LNCAP (cell line): ENCODE data around the gene PCOLCE2.

Experiments
- TF ChIP-seq, protein P1 (sequence below): fragments of 450-650 bp; IDR thresholded peaks from 2 replicates; pipeline ENCODE4 v1.5.1; 2017; ENCODE audit warnings: mild to moderate bottlenecking

PCOLCE2 gene

GRCh38 chr3:142784228-142784627 lies 104.7 kb downstream of the PCOLCE2 start:
- TF ChIP-seq, protein P1, sequence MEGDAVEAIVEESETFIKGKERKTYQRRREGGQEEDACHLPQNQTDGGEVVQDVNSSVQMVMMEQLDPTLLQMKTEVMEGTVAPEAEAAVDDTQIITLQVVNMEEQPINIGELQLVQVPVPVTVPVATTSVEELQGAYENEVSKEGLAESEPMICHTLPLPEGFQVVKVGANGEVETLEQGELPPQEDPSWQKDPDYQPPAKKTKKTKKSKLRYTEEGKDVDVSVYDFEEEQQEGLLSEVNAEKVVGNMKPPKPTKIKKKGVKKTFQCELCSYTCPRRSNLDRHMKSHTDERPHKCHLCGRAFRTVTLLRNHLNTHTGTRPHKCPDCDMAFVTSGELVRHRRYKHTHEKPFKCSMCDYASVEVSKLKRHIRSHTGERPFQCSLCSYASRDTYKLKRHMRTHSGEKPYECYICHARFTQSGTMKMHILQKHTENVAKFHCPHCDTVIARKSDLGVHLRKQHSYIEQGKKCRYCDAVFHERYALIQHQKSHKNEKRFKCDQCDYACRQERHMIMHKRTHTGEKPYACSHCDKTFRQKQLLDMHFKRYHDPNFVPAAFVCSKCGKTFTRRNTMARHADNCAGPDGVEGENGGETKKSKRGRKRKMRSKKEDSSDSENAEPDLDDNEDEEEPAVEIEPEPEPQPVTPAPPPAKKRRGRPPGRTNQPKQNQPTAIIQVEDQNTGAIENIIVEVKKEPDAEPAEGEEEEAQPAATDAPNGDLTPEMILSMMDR, result no peak

GRCh38 chr3:142782616-142783015 lies 106.3 kb downstream of the PCOLCE2 start:
- TF ChIP-seq, protein P1, result no peak

GRCh38 chr3:142779591-142779990 lies 109.3 kb downstream of the PCOLCE2 start:
- TF ChIP-seq, protein P1, result no peak

GRCh38 chr3:142778541-142778940 lies 110.3 kb downstream of the PCOLCE2 start:
- TF ChIP-seq, protein P1, result no peak

DNA sequence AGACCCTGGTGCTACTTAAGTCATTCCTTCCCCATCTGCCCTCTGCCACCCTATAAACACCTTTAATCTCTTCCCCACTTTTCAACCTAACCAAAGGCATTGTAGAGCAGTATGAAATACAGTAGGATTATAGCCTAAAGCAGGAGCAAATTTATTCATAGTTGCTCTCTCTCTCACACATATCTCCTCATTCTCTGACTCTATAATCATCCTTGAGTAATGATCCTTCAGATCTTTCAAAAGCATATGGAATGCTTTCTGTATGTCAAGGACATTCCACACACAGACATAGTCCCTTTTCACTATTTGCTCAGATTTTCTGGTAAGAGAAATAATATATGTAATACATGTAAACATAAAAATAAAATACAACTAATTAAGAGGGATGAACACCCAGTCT lies 111.0 kb downstream of the PCOLCE2 start:
- TF ChIP-seq, protein P1, result no peak

GRCh38 chr3:142768338-142768737 lies 120.5 kb downstream of the PCOLCE2 start:
- TF ChIP-seq, protein P1, result no peak
